ENCODE measurements around the gene UST.

The UST gene

GRCh38 chr6:148831064-148831463, 84.2 kb downstream of the UST start:
- no peak for TF ChIP-seq EZH2phosphoT487 (conservative IDR thresholded peaks at IDR 0.05; ENCODE audit: low read length)
- TF ChIP-seq, protein P1, sequence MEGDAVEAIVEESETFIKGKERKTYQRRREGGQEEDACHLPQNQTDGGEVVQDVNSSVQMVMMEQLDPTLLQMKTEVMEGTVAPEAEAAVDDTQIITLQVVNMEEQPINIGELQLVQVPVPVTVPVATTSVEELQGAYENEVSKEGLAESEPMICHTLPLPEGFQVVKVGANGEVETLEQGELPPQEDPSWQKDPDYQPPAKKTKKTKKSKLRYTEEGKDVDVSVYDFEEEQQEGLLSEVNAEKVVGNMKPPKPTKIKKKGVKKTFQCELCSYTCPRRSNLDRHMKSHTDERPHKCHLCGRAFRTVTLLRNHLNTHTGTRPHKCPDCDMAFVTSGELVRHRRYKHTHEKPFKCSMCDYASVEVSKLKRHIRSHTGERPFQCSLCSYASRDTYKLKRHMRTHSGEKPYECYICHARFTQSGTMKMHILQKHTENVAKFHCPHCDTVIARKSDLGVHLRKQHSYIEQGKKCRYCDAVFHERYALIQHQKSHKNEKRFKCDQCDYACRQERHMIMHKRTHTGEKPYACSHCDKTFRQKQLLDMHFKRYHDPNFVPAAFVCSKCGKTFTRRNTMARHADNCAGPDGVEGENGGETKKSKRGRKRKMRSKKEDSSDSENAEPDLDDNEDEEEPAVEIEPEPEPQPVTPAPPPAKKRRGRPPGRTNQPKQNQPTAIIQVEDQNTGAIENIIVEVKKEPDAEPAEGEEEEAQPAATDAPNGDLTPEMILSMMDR (IDR thresholded peaks at IDR 0.05; ENCODE audit: insufficient read depth, low read length, poor library complexity, severe bottlenecking): no peak
- Histone ChIP-seq H3K9ac (ENCODE audit: low read length) (no peak overlapping the region), H3K79me2 (ENCODE audit: insufficient read depth, low read length) (no peaks in the 10 kb centered on the region), H3K4me3 (ENCODE audit: insufficient read depth, low read length, poor library complexity, severe bottlenecking) (no peak overlapping the region), H3F3A (ENCODE audit: insufficient read depth) (no peaks in the 10 kb centered on the region), H3K9me2 (replicated peaks; ENCODE audit: insufficient read depth, low read length) (no peaks in the 10 kb centered on the region), H2AFZ (ENCODE audit: low read depth, low read length, severe bottlenecking) (no peak overlapping the region), H3K27me3 (ENCODE audit: low read length) (no peaks in the 10 kb centered on the region), H4K20me1 (ENCODE audit: low read depth, low read length) (no peaks in the 10 kb centered on the region), H3K36me3 (ENCODE audit: low read length) (no peaks in the 10 kb centered on the region), H3K4me2 (ENCODE audit: low read depth, low read length, poor library complexity, severe bottlenecking) (no peak overlapping the region), H3K9me3 (ENCODE audit: insufficient read depth, low read length) (no peaks in the 10 kb centered on the region), H3K27ac (ENCODE audit: low read depth, low read length) (no peak overlapping the region)

GRCh38 chr6:148831531-148831930, 84.7 kb downstream of the UST start:
- Histone ChIP-seq H3K9ac (ENCODE audit: low read length) (no peak overlapping the region), H3K9me2 (replicated peaks; ENCODE audit: insufficient read depth, low read length) (no peaks in the 10 kb centered on the region), H3K27me3 (ENCODE audit: low read length) (no peaks in the 10 kb centered on the region), H3K9me3 (ENCODE audit: insufficient read depth, low read length) (no peaks in the 10 kb centered on the region), H3K27ac (ENCODE audit: low read depth, low read length) (no peak overlapping the region), H2AFZ (ENCODE audit: low read depth, low read length, severe bottlenecking) (no peak overlapping the region), H4K20me1 (ENCODE audit: low read depth, low read length) (no peaks in the 10 kb centered on the region), H3K4me3 (ENCODE audit: insufficient read depth, low read length, poor library complexity, severe bottlenecking) (no peak overlapping the region), H3K79me2 (ENCODE audit: insufficient read depth, low read length) (no peaks in the 10 kb centered on the region), H3K36me3 (ENCODE audit: low read length) (no peaks in the 10 kb centered on the region), H3K4me2 (ENCODE audit: low read depth, low read length, poor library complexity, severe bottlenecking) (no peak overlapping the region), H3F3A (ENCODE audit: insufficient read depth) (no peaks in the 10 kb centered on the region)
- no peak for TF ChIP-seq EZH2phosphoT487 (conservative IDR thresholded peaks at IDR 0.05; ENCODE audit: low read length)
- TF ChIP-seq, protein P1 (IDR thresholded peaks at IDR 0.05; ENCODE audit: insufficient read depth, low read length, poor library complexity, severe bottlenecking): no peak

DNA sequence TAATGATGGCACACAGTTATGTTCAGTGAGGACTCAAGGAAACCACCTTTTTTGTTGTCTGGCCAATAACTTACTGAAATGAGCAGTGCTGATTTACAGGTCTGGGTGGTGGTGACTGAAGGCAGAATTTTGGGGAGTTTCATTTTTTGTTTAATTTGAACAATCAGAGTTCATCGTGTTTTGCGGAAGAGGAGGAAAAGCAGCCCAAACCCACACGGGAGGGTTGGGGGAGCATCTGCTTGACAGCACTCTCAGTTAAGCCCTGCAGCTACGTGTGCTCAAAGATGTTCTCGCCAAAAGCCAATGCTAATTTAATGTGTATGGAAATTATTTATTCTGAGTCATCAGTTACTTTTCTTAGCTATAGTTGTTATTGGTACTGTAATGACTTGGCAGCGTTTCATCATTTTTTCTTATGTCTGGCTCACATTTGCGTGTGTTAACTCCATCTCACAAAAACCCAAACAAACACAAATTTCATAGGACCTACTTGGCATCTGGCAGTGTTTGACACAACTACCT, 89.2 kb downstream of the UST start:
- no peaks in the 10 kb centered on the region for H4K20me1 ChIP-seq (ENCODE audit: low read depth, low read length)
- no peaks in the 10 kb centered on the region for H3K27me3 ChIP-seq (ENCODE audit: low read length)
- H3K9me2 ChIP-seq (replicated peaks; ENCODE audit: insufficient read depth, low read length): no peaks in the 10 kb centered on the region
- no peak overlapping the region for H3K27ac ChIP-seq (ENCODE audit: low read depth, low read length)
- no peaks in the 10 kb centered on the region for H3F3A ChIP-seq (ENCODE audit: insufficient read depth)
- no peaks in the 10 kb centered on the region for H3K9me3 ChIP-seq (ENCODE audit: insufficient read depth, low read length)
- H3K4me2 ChIP-seq (ENCODE audit: low read depth, low read length, poor library complexity, severe bottlenecking): no peak overlapping the region
- H3K79me2 ChIP-seq (ENCODE audit: insufficient read depth, low read length): no peaks in the 10 kb centered on the region
- no peak overlapping the region for H3K4me3 ChIP-seq (ENCODE audit: insufficient read depth, low read length, poor library complexity, severe bottlenecking)
- no peak overlapping the region for H3K9ac ChIP-seq (ENCODE audit: low read length)
- H2AFZ ChIP-seq (ENCODE audit: low read depth, low read length, severe bottlenecking): no peak overlapping the region
- no peaks in the 10 kb centered on the region for H3K36me3 ChIP-seq (ENCODE audit: low read length)
- no peak for TF ChIP-seq EZH2phosphoT487 (conservative IDR thresholded peaks at IDR 0.05; ENCODE audit: low read length)
- TF ChIP-seq, protein P1 (IDR thresholded peaks at IDR 0.05; ENCODE audit: insufficient read depth, low read length, poor library complexity, severe bottlenecking): no peak

Measured in SU-DHL-6 (cell line).